K562 (cell line): ENCODE results near the gene CBX8. TPM values are rescaled to one million over a fixed set of nuclear protein-coding genes. Genes with fewer than 3 reads are reported as not detected.

Experiments used
- C11orf30 ChIP-seq: fragments of 450-650 bp; IDR thresholded peaks from 2 replicates; pipeline ENCODE4 v1.6.1; 2016; ENCODE audit warnings: low read depth, mild to moderate bottlenecking
- CBFA2T2 ChIP-seq: fragments of 450-650 bp; conservative IDR thresholded peaks from 2 replicates; pipeline ENCODE4 v1.6.1; 2017; ENCODE audit warnings: mild to moderate bottlenecking
- CC2D1A ChIP-seq: fragments of 450-650 bp; IDR thresholded peaks from 2 replicates; pipeline ENCODE4 v1.6.1; 2017; ENCODE audit warnings: mild to moderate bottlenecking
- DMBX1 ChIP-seq: fragments of 250-450 bp; sonication (Bioruptor Pico); IDR thresholded peaks from 2 replicates; pipeline ENCODE4 v1.8.0; 2022; ENCODE audit warnings: inconsistent platforms, mild to moderate bottlenecking, moderate library complexity, borderline replicate concordance
- EP300 ChIP-seq: IDR thresholded peaks from 2 replicates; pipeline ENCODE4 v1.6.1; 2012; ENCODE audit warnings: low read length, improper control_type of control experiment
- FOXJ2 ChIP-seq: fragments of 200-800 bp; sonication (Bioruptor generic); IDR thresholded peaks from 2 replicates; pipeline ENCODE4 v1.6.1; 2016; ENCODE audit warnings: missing genetic modification characterization, missing compliant biosample characterization
- GATAD2B ChIP-seq: fragments of 450-650 bp; IDR thresholded peaks from 2 replicates; pipeline ENCODE4 v1.6.1; 2017; ENCODE audit warnings: mild to moderate bottlenecking, borderline replicate concordance
- JUN ChIP-seq, 2 experiments: sonication (generic) in 1 of 2; formaldehyde crosslinking in 1 of 2; IDR thresholded peaks; 2 replicates each; pipeline versions ENCODE4 v1.6.1 to v1.8.0; 2012 to 2022; ENCODE audit warnings: borderline replicate concordance in 2 of 2, mild to moderate bottlenecking in 2 of 2, improper control_type of control experiment in 1 of 2, low read depth in 1 of 2, low read length in 1 of 2, missing genetic modification reagents in 1 of 2
- NRF1 ChIP-seq, 2 experiments: fragments of 450-650 bp; IDR thresholded peaks in 1 of 2; conservative IDR thresholded peaks in 1 of 2; 2 replicates each; pipeline ENCODE4 v1.6.1; 2014; ENCODE audit warnings: mild to moderate bottlenecking in 2 of 2
- POLR3A ChIP-seq: IDR thresholded peaks from 2 replicates; pipeline ENCODE4 v1.6.1; 2011; ENCODE audit warnings: borderline replicate concordance, mild to moderate bottlenecking, moderate library complexity; ENCODE audit not compliant: insufficient read length, insufficient read depth; ENCODE audit errors: extremely low read depth
- RBM14 ChIP-seq: fragments of 200-400 bp; formaldehyde crosslinking; IDR thresholded peaks from 2 replicates; pipeline ENCODE4 v1.6.1; 2018; ENCODE audit warnings: low read depth, mild to moderate bottlenecking, low read length, moderate library complexity, borderline replicate concordance; ENCODE audit not compliant: insufficient read depth
- RBM39 ChIP-seq: fragments of 200-400 bp; formaldehyde crosslinking; optimal IDR thresholded peaks from 2 replicates; pipeline ENCODE3; 2018; ENCODE audit warnings: low read depth, low read length
- ZC3H8 ChIP-seq: fragments of 450-650 bp; IDR thresholded peaks from 2 replicates; pipeline ENCODE4 v1.6.1; 2017
- ZFP1 ChIP-seq: fragments of 450-650 bp; formaldehyde crosslinking; IDR thresholded peaks from 2 replicates; pipeline ENCODE4 v1.4.0; 2020; ENCODE audit warnings: mild to moderate bottlenecking, mixed read lengths
- ZFPM2 ChIP-seq: fragments of 250-450 bp; sonication (Bioruptor Pico); IDR thresholded peaks from 2 replicates; pipeline ENCODE4 v1.5.1; 2022; ENCODE audit warnings: mild to moderate bottlenecking
- ZKSCAN8 ChIP-seq: fragments of 200-800 bp; sonication (Bioruptor generic); IDR thresholded peaks from 2 replicates; pipeline ENCODE4 v1.6.1; 2016; ENCODE audit warnings: missing genetic modification characterization, missing compliant biosample characterization
- polyA plus RNA-seq, 8 experiments: library from polyadenylated mRNA; depleted of rRNA in 4 of 8; stranded (reverse) in 5 of 8; unstranded in 3 of 8; fragments of >200 nt; fragmentation: Nextera tagmentation in 2 of 8; fragmentation: Illumina TruSeq in 1 of 8; extraction: Ambion mirVana in 2 of 8; extraction: Trizol in 1 of 8; gene quantifications; 2 replicates each; pipeline versions ENCODE4 v1.2.1 to v1.2.3, GENCODE V29; 2011 to 2014; ENCODE audit warnings: inconsistent platforms in 1 of 8, missing spikeins in 1 of 8
- total RNA-seq, 7 experiments: library from RNA; depleted of rRNA in 6 of 7; stranded (reverse); fragments of >200 nt in 6 of 7; fragmentation: Illumina TruSeq in 2 of 7; extraction: Trizol in 2 of 7; gene quantifications; 2 replicates each; pipeline versions ENCODE4 v1.2.1 to v1.2.3, GENCODE V29; 2011 to 2021; ENCODE audit warnings: low replicate concordance in 1 of 7
- TF ChIP-seq, protein P1 (sequence below): sonication (generic); formaldehyde crosslinking; IDR thresholded peaks from 2 replicates; pipeline ENCODE4 v1.8.1; 2023; ENCODE audit warnings: mild to moderate bottlenecking, missing genetic modification reagents
- TF ChIP-seq, protein P2 (sequence below): fragments of 450-650 bp; formaldehyde crosslinking; IDR thresholded peaks from 2 replicates; pipeline ENCODE4 v1.4.0; 2020; ENCODE audit warnings: mild to moderate bottlenecking, moderate library complexity
- TF ChIP-seq, protein P3 (sequence below): fragments of 450-650 bp; IDR thresholded peaks from 2 replicates; pipeline ENCODE4 v1.6.1; 2017; ENCODE audit warnings: antibody characterized with exemption, mild to moderate bottlenecking
- TF ChIP-seq, protein P4 (sequence below), 2 experiments: fragments of 450-650 bp; IDR thresholded peaks; 2 replicates each; pipeline ENCODE4 v1.6.1; 2016

CBX8 gene
- total and polyA plus RNA-seq, 9 of the 15 experiments (the other 6 are each of a cell fraction or from before 2014, with no cell fraction given), result 0.08 to 11.9 (median 2.6) TPM

DNA sequence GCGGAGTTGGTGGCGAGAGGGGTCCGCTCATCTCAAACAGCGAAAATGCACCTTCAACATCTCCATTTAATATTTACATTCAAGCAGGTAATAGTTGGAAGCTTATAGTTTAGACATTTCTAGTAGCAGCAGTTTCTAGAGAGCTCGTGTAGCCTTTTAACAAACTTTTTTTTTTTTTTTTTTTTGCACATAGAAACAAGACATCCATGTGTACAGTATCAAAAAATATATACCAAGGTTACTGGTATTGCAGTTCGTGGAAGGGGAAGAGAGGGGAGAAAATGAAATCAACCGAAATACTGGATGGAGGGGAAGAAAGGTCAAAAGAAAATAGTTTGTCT is 36.2 kb upstream of the CBX8 start (continued):
- TF ChIP-seq ZFPM2 (CRISPR knock-in tag), result no peak
- TF ChIP-seq C11orf30, result no peak
- TF ChIP-seq POLR3A, result no peak
- TF ChIP-seq CBFA2T2, result no peak
- TF ChIP-seq RBM14, result no peak
- TF ChIP-seq GATAD2B, result no peak
- TF ChIP-seq DMBX1 (CRISPR knock-in tag), result no peak
- TF ChIP-seq, protein P1, sequence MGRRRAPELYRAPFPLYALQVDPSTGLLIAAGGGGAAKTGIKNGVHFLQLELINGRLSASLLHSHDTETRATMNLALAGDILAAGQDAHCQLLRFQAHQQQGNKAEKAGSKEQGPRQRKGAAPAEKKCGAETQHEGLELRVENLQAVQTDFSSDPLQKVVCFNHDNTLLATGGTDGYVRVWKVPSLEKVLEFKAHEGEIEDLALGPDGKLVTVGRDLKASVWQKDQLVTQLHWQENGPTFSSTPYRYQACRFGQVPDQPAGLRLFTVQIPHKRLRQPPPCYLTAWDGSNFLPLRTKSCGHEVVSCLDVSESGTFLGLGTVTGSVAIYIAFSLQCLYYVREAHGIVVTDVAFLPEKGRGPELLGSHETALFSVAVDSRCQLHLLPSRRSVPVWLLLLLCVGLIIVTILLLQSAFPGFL (CRISPR knock-in tag), result no peak
- TF ChIP-seq ZC3H8, result no peak
- no peak for TF ChIP-seq RBM39
- TF ChIP-seq EP300, result no peak
- TF ChIP-seq, protein P2, sequence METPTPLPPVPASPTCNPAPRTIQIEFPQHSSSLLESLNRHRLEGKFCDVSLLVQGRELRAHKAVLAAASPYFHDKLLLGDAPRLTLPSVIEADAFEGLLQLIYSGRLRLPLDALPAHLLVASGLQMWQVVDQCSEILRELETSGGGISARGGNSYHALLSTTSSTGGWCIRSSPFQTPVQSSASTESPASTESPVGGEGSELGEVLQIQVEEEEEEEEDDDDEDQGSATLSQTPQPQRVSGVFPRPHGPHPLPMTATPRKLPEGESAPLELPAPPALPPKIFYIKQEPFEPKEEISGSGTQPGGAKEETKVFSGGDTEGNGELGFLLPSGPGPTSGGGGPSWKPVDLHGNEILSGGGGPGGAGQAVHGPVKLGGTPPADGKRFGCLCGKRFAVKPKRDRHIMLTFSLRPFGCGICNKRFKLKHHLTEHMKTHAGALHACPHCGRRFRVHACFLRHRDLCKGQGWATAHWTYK (CRISPR knock-in tag), result no peak
- TF ChIP-seq ZKSCAN8, result no peak
- TF ChIP-seq NRF1 (conservative IDR thresholded peaks at IDR 0.05 in 1 of 2, IDR thresholded peaks at IDR 0.05 in 1 of 2), result peak in 1 of 2 experiments; percentile 61; a peak in 3 of 4 replicates
- TF ChIP-seq CC2D1A, result no peak
- no peak for TF ChIP-seq ZFP1
- TF ChIP-seq FOXJ2, result 0 out of 2 replicates have a peak, but pooled peaks have one; percentile 14
- TF ChIP-seq, protein P3, sequence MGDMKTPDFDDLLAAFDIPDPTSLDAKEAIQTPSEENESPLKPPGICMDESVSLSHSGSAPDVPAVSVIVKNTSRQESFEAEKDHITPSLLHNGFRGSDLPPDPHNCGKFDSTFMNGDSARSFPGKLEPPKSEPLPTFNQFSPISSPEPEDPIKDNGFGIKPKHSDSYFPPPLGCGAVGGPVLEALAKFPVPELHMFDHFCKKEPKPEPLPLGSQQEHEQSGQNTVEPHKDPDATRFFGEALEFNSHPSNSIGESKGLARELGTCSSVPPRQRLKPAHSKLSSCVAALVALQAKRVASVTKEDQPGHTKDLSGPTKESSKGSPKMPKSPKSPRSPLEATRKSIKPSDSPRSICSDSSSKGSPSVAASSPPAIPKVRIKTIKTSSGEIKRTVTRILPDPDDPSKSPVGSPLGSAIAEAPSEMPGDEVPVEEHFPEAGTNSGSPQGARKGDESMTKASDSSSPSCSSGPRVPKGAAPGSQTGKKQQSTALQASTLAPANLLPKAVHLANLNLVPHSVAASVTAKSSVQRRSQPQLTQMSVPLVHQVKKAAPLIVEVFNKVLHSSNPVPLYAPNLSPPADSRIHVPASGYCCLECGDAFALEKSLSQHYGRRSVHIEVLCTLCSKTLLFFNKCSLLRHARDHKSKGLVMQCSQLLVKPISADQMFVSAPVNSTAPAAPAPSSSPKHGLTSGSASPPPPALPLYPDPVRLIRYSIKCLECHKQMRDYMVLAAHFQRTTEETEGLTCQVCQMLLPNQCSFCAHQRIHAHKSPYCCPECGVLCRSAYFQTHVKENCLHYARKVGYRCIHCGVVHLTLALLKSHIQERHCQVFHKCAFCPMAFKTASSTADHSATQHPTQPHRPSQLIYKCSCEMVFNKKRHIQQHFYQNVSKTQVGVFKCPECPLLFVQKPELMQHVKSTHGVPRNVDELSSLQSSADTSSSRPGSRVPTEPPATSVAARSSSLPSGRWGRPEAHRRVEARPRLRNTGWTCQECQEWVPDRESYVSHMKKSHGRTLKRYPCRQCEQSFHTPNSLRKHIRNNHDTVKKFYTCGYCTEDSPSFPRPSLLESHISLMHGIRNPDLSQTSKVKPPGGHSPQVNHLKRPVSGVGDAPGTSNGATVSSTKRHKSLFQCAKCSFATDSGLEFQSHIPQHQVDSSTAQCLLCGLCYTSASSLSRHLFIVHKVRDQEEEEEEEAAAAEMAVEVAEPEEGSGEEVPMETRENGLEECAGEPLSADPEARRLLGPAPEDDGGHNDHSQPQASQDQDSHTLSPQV, result 0 out of 2 replicates have a peak, but pooled peaks have one; percentile 7
- TF ChIP-seq, protein P4, sequence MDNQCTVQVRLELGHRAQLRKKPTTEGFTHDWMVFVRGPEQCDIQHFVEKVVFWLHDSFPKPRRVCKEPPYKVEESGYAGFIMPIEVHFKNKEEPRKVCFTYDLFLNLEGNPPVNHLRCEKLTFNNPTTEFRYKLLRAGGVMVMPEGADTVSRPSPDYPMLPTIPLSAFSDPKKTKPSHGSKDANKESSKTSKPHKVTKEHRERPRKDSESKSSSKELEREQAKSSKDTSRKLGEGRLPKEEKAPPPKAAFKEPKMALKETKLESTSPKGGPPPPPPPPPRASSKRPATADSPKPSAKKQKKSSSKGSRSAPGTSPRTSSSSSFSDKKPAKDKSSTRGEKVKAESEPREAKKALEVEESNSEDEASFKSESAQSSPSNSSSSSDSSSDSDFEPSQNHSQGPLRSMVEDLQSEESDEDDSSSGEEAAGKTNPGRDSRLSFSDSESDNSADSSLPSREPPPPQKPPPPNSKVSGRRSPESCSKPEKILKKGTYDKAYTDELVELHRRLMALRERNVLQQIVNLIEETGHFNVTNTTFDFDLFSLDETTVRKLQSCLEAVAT (IDR thresholded peaks at IDR 0.05), result 0 out of 4 replicates have a peak, but pooled peaks of 1 of the 2 experiments have one; percentile 25
- TF ChIP-seq JUN (IDR thresholded peaks at IDR 0.05; ENCODE audit: borderline replicate concordance, low read depth, low read length), result no peak
- TF ChIP-seq JUN (CRISPR knock-in tag; IDR thresholded peaks at IDR 0.05; ENCODE audit: borderline replicate concordance), result no peak
